Lung microvascular endothelial cell (primary cell): ENCODE results near the gene NOTCH2. TPM values are rescaled to one million over a fixed set of nuclear protein-coding genes. Genes with fewer than 3 reads are reported as not detected.

Experiments used
- DNase-seq, 2 donors: peaks; one replicate each; pipeline versions ENCODE4 v3.0.0 to v3.0.0-alpha.2; 2010; ENCODE audit warnings: low read depth in 2 of 2
- total RNA-seq: library from RNA; depleted of rRNA; stranded (reverse); fragments of >200 nt; gene quantifications from 2 replicates; pipeline ENCODE4 v1.2.1, GENCODE V29; 2014

NOTCH2 gene
- total RNA-seq, 1 donor from 2014 or later = 8.7 TPM

DNA sequence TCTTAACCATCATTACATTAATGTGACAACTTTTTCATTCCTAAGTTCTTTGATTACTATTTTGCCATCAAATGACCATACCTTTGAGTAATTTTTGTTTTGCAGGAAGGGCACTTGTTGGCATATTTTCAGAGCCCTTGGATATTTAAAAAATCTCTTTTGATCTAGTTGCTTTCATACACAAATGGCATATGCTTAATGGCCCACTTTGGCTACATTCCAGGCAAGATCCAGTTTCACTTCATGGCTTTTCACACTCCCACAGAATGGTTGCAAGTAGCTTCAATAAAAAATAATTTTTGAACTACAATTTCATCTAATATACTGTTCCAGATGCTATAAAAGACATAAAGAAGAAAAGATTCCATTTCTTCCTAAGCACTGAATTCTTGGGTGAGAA, 191.3 kb downstream of the NOTCH2 start:
- no peak for DNase-seq

DNA sequence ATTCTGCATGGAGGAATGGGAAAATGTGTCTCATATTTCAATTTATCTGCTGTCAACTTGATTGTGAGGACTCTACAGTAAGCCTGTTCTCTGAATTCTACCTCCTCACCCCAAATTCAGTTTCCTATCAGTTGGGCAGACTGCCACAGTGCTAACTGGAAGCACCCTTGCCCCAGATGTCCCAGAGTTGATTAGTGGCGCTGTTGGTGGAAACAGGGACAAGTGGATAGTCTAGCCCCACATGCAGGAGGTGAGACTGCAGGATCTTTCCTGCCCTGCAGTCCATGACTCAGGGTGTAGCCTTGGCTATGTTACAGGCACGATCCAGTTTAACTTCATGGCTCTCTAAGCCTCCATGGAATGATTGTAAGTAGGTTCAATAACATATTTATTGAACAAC, 195.3 kb downstream of the NOTCH2 start:
- no peak for DNase-seq

DNA sequence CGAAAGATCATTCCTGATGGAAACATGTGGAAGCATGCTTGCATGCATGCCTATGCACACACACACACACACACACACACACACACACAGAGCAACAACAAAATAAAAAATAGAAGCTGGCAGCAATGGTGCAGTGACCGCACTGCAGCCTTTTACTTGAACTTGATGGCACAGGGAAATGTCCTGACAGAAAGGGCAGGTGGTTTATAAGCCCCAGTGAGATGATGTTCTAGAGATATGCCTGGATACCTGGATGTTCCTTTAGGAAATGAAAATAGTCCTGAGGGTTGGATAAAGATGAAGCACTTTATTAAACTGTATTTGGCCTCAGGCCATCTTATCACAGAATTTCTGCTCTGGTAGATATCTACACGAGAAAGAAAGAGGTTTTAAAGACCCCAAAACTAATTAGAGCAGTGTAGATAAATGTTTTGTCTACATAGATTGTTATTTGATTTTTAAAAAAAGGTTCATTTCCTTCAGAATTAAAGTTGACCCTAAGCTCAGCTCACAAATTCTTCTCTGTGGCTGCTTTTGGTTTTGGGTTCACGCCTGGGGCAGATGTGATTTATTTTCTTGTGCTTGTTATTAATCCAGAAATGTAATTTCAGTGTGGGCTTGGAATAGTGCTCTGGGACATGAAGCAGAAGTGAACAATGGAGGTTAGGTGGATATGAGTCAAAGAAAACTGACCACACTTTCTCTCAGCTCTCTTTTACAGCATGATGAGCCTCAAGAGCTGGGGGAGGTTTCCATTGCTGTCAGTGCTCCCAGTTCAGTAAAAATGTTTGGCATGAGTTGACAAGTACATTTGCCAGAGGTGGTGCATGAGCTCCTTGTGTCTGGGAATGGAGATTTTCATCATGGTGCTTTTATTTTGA, 196.1 kb downstream of the NOTCH2 start:
- DNase-seq = peak in 1 of 2 donors; percentile 32

DNA sequence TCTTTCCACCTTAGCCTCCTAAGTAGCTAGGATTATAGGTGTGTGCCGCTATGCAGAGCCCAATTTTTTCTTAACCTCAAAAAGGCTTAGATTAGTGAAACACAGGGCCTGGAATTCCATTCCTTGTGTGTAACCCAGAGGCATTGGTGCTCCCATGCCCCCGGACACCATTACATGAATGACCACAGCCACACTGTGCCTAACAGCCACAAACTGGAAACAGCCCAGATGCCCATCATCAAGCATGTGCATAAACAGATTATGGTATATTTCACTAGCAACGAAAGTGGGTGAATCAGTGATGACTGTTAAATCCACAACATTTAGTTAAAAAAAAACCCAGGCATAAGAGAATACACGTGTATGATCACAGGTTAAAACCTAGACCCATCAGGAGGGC, 197.6 kb downstream of the NOTCH2 start:
- DNase-seq = no peak

DNA sequence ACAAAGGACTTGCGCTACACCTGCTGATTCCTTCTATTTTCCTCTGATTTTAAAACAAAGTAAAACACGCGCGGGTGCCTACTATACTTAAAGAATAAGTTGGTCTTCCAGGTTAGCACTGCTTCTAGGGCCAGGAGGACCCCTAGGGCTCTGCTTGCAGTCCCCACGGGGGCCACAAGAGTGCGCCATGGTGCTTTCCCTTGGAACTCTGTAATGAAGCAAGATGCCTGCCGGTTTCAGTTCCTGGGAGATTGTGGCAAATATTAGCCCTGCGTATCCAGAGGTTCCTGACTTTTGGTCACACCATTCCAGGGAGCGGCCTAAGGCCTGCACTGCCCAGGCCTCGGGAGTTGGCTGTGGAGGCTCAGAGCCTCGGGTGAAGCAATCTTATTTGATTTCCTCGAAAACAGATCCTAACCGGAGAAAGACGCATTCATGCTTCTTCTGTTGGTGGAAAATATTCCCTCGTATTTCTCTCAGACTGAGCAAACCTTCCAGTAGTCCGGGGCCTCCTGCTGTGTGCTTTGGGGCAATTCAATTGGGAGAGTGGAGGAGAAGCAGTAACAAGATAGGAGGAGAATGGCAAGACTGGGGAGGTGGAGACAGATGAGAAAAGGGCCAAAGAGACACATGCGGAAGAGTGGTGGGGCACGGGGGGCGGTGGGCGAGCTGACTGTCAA, 198.4 kb downstream of the NOTCH2 start:
- peak; percentile 68 to 72 for DNase-seq

DNA sequence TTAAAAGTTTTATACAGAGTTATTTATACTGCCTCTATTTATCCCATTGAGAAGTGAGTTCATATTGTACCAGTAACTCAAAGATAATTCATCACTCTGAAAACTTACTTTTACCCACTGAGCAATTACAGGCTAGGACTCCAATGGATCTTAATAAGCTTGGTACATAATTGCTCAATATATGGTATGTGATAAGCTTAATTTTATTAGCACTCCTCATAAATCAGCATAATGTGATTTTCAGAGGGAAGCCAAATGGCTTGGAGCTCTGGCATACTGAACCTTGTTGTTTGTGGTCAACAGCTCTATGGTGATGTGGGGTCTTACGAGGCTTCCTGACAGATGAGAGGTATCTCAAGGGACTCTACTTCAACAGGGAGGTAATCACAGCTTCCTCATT, 199.5 kb downstream of the NOTCH2 start:
- no peak for DNase-seq

DNA sequence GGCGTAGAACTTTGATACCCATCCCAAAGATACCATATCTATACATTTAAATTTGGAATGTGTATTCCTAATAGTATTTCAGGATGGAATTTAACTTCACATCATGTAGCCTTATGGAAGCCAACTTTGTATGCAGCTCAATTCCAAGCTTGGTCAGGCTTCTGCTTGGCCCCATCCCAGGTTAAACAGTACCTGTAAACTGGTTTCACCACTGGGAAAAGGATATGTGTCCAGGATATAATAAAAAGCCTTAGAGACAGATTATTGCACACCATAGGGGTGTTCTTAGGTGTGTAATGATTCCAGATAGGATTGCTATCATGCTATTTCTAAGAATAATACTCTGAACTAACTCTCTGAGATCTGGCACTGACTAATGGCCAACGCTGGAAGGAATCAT, 201.3 kb downstream of the NOTCH2 start:
- no peak for DNase-seq

DNA sequence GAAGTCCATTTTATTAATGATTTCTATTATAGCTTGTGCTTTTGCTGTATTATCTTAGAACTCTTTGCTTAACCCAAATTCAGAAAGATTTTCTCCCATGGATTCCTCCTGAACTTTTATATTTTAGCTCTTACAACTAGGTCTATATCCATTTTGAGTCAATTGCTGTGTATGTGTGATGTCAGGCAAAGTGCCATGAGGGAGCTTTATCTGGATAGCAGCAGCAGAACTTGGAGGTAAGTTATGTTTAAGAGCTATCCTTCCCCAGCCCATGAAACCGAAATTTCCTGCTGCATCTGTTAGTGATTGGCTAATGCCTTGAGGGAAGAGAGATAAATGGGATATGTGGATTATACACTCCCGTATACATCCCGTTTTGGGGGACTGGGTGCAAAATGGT, 203.0 kb downstream of the NOTCH2 start:
- no peak for DNase-seq

DNA sequence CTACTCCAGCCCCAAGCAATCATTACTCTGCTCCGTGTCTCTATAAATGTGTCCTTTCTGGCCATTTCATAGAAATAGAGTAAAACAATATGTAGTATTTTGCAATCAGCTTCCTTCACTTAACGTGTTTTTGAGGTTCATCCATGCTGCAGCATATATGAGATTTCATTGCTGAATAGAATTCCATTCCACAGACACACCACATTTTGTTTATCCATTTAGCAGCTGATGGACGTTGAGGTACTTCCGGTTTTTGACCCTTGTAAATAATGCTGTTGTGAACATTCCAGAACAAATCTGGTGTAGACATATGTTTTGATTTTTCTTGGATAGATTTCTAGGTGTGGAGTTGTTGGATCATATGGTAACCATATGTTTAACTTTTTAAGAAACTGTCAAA, 203.8 kb downstream of the NOTCH2 start:
- DNase-seq = peak in 1 of 2 donors; percentile 18

DNA sequence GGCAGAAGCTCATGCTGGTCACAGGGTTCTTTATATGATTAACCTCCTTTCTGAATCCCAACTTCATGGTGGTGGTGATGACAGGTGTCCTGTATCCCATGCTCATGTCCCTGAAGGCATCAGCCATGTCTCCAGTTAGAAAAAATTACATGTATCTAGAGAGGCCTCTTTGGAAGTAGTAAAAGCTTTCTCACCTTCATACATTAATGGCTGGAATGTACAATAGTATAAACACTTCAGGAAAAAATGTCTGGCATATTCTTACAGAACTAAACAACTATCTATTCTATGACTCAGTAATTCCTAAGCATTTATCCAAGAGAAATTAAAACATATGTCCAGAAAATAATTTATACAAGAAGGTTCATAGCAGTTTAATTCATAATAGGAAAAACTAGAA, 207.2 kb downstream of the NOTCH2 start:
- DNase-seq = no peak

Other genes with a start within 250 kb of the NOTCH2 start
- not detected in 2 replicates for gene ADAM30, start 173.1 kb downstream of the NOTCH2 start, total RNA-seq
- gene SEC22B, start 106.9 kb upstream of the NOTCH2 start, total RNA-seq = 15.7 and 17.9 TPM in 2 replicates